H9 (cell line): Measurements from ENCODE around the gene UNC13D. TPM values are rescaled to one million over a fixed set of nuclear protein-coding genes. Genes with fewer than 3 reads are reported as not detected.

Experiments
- DNase-seq: peaks from one replicate; pipeline ENCODE4 v3.0.0-alpha.2; 2017
- H2AFZ ChIP-seq: one replicate; pipeline ENCODE4 v1.6.1; 2013; ENCODE audit warnings: mild to moderate bottlenecking, low read length, control low read depth, moderate library complexity
- H2AK5ac ChIP-seq: 2 replicates; pipeline ENCODE4 v1.6.1; 2013; ENCODE audit warnings: low read length, control low read depth, mixed read lengths; ENCODE audit not compliant: insufficient read length
- H2BK120ac ChIP-seq: one replicate; pipeline ENCODE4 v1.6.1; 2013; ENCODE audit warnings: low read depth, mild to moderate bottlenecking, low read length, control low read depth, inconsistent platforms; ENCODE audit not compliant: poor library complexity, severe bottlenecking
- H2BK12ac ChIP-seq: 2 replicates; pipeline ENCODE4 v1.6.1; 2013; ENCODE audit warnings: low read length, control low read depth, mixed read lengths, low read depth; ENCODE audit not compliant: insufficient read length
- H2BK15ac ChIP-seq: 2 replicates; pipeline ENCODE4 v1.6.1; 2013; ENCODE audit warnings: low read depth, low read length, control low read depth
- H2BK20ac ChIP-seq: one replicate; pipeline ENCODE4 v1.6.1; 2013; ENCODE audit warnings: low read depth, mild to moderate bottlenecking, low read length, control low read depth, inconsistent platforms; ENCODE audit not compliant: poor library complexity, severe bottlenecking
- H2BK5ac ChIP-seq: 2 replicates; pipeline ENCODE4 v1.6.1; 2013; ENCODE audit warnings: low read length, control low read depth, mixed read lengths; ENCODE audit not compliant: insufficient read length
- H3K14ac ChIP-seq: 2 replicates; pipeline ENCODE4 v1.6.1; 2013; ENCODE audit warnings: low read length, control low read depth; ENCODE audit not compliant: insufficient read depth
- H3K18ac ChIP-seq: 2 replicates; pipeline ENCODE4 v1.6.1; 2013; ENCODE audit warnings: low read depth, mild to moderate bottlenecking, mixed read lengths, low read length, control low read depth; ENCODE audit not compliant: insufficient read length
- H3K23ac ChIP-seq: 2 replicates; pipeline ENCODE4 v1.6.1; 2013; ENCODE audit warnings: low read length, control low read depth, mixed read lengths, low read depth; ENCODE audit not compliant: insufficient read length
- H3K23me2 ChIP-seq: 2 replicates; pipeline ENCODE4 v1.6.1; 2013; ENCODE audit warnings: low read depth, mild to moderate bottlenecking, mixed read lengths, low read length, control low read depth; ENCODE audit not compliant: insufficient read length, poor library complexity, severe bottlenecking
- H3K27ac ChIP-seq: 2 replicates; pipeline ENCODE4 v1.5.1; 2013; ENCODE audit warnings: low read length, control low read depth, mixed read lengths, low read depth; ENCODE audit not compliant: insufficient read length
- H3K27me3 ChIP-seq: 2 replicates; pipeline ENCODE4 v1.6.1; 2013; ENCODE audit warnings: low read length, control low read depth, inconsistent platforms; ENCODE audit not compliant: insufficient read depth
- H3K4ac ChIP-seq: 2 replicates; pipeline ENCODE4 v1.6.1; 2013; ENCODE audit warnings: low read depth, mild to moderate bottlenecking, control low read depth, inconsistent platforms, low read length, moderate library complexity
- H3K4me1 ChIP-seq: 2 replicates; pipeline ENCODE4 v1.6.1; 2013; ENCODE audit warnings: low read length, control low read depth, inconsistent platforms; ENCODE audit not compliant: insufficient read depth
- H3K4me2 ChIP-seq: 2 replicates; pipeline ENCODE4 v1.6.1; 2013; ENCODE audit warnings: low read length, control low read depth, mixed read lengths; ENCODE audit not compliant: insufficient read length, insufficient read depth
- H3K56ac ChIP-seq: 2 replicates; pipeline ENCODE4 v1.6.1; 2013; ENCODE audit warnings: low read depth, mild to moderate bottlenecking, mixed read lengths, low read length, control low read depth; ENCODE audit not compliant: insufficient read length
- H3K79me1 ChIP-seq: 2 replicates; pipeline ENCODE4 v1.6.1; 2013; ENCODE audit warnings: low read depth, mild to moderate bottlenecking, moderate library complexity, low read length, control low read depth, inconsistent platforms; ENCODE audit not compliant: insufficient read depth, poor library complexity, severe bottlenecking
- H3K79me2 ChIP-seq: 2 replicates; pipeline ENCODE4 v1.6.1; 2013; ENCODE audit warnings: low read length, control low read depth, inconsistent platforms; ENCODE audit not compliant: insufficient read depth
- H3K9ac ChIP-seq: 2 replicates; pipeline ENCODE4 v1.6.1; 2013; ENCODE audit warnings: low read length, control low read depth, mixed read lengths; ENCODE audit not compliant: insufficient read length; ENCODE audit errors: extremely low read depth
- H3K9me3 ChIP-seq: one replicate; pipeline ENCODE4 v1.6.1; 2013; ENCODE audit warnings: low read depth, low read length, inconsistent platforms; ENCODE audit not compliant: control insufficient read depth
- H3T11ph ChIP-seq: one replicate; pipeline ENCODE4 v1.6.1; 2013; ENCODE audit warnings: mild to moderate bottlenecking, low read length, control low read depth, inconsistent platforms
- H4K20me1 ChIP-seq: one replicate; pipeline ENCODE4 v1.6.1; 2013; ENCODE audit not compliant: control insufficient read depth, insufficient read length, insufficient read depth
- H4K5ac ChIP-seq: 2 replicates; pipeline ENCODE4 v1.6.1; 2013; ENCODE audit warnings: low read depth, mild to moderate bottlenecking, mixed read lengths, low read length, control low read depth; ENCODE audit not compliant: insufficient read length
- H4K8ac ChIP-seq: replicated peaks from 2 replicates; pipeline ENCODE4 v1.6.1; 2013; ENCODE audit warnings: low read length, control low read depth, mixed read lengths, low read depth; ENCODE audit not compliant: insufficient read length
- H4K91ac ChIP-seq: 2 replicates; pipeline ENCODE4 v1.6.1; 2013; ENCODE audit warnings: low read depth, mild to moderate bottlenecking, moderate library complexity, mixed read lengths, low read length, control low read depth; ENCODE audit not compliant: insufficient read length
- H3K27ac Mint-ChIP-seq, 3 experiments: 2 replicates in 2 of 3; 3 replicates in 1 of 3; pipeline ENCODE4 v1.8.0; 2020 to 2021; ENCODE audit warnings: mixed read lengths in 3 of 3, mild to moderate bottlenecking in 1 of 3, moderate library complexity in 1 of 3
- H3K27me3 Mint-ChIP-seq: 2 replicates; pipeline ENCODE4 v1.8.0; 2021; ENCODE audit warnings: low read depth, mild to moderate bottlenecking, moderate library complexity, mixed read lengths
- H3K36me3 Mint-ChIP-seq, 3 experiments: 2 replicates in 2 of 3; 3 replicates in 1 of 3; pipeline ENCODE4 v1.8.0; 2020 to 2021; ENCODE audit warnings: low read depth in 3 of 3, mixed read lengths in 3 of 3; ENCODE audit not compliant: insufficient read depth in 1 of 3
- H3K4me1 Mint-ChIP-seq, 2 experiments: 2 replicates each; pipeline ENCODE4 v1.8.0; 2020; ENCODE audit warnings: mixed read lengths in 2 of 2
- H3K4me3 Mint-ChIP-seq, 2 experiments: 2 replicates in 1 of 2; 3 replicates in 1 of 2; pipeline ENCODE4 v1.8.0; 2020 to 2021; ENCODE audit warnings: mild to moderate bottlenecking in 2 of 2, mixed read lengths in 2 of 2, moderate library complexity in 1 of 2
- H3K9me3 Mint-ChIP-seq, 2 experiments: 2 replicates in 1 of 2; 3 replicates in 1 of 2; pipeline ENCODE4 v1.8.0; 2020; ENCODE audit warnings: mild to moderate bottlenecking in 2 of 2, mixed read lengths in 2 of 2, moderate library complexity in 1 of 2
- CTCF ChIP-seq: fragments of 200-600 bp; sonication (generic); conservative IDR thresholded peaks from 3 replicates; pipeline ENCODE4 v1.8.0; 2021; ENCODE audit warnings: antibody characterized with exemption, mild to moderate bottlenecking
- WGBS: extraction: QIAGEN DNeasy Blood & Tissue Kit; methylation state at CpG from one replicate; pipeline ENCODE4 v1.1.7; 2013; ENCODE audit warnings: missing lambda C conversion rate, low lambda C conversion rate, mixed read lengths; ENCODE audit not compliant: insufficient read length; ENCODE audit errors: extremely low coverage; 5-methylcytosine and 5-hydroxymethylcytosine counted together
- total RNA-seq: library from RNA; stranded (reverse); gene quantifications from 2 replicates; pipeline ENCODE4 v1.2.1, GENCODE V29; 2021

UNC13D gene
- total RNA-seq, 1 experiment from 2014 or later: 6.3 TPM

DNA sequence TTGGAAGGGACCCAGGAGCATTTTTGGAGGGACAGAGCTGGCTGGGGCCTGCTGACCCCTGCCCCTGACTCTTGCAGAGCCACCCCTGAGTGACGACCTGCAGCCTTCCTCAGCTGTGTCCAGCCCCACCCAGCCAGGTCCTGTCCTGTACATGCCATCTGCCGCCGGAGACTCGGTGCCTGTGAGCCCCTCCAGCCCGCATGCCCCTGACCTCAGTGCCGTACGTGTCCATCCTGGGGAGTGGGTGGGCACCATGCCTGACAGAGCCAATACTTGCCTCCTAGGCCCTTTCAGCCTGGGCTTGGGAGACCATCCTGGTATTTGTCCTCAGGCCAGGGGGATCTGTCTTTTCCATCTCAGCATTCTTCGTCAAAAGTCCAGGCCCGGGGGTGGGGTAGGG lies 27.5 kb downstream of the UNC13D start:
- no peak for TF ChIP-seq CTCF
- Histone ChIP-seq H2BK5ac (no peak overlapping the region), H2BK15ac (no peak overlapping the region), H4K5ac (no peak overlapping the region), H3K56ac (no peak overlapping the region), H3K79me1 (no peaks in the 10 kb centered on the region), H2AK5ac (no peak overlapping the region), H4K20me1 (no peaks in the 10 kb centered on the region), H3K4me2 (no peak overlapping the region), H3T11ph (no peak overlapping the region), H3K9me3 (no peaks in the 10 kb centered on the region), H3K4ac (no peak overlapping the region), H4K8ac (no peak overlapping the region), H2BK12ac (no peak overlapping the region), H3K27me3 (no peaks in the 10 kb centered on the region), H3K14ac (no peak overlapping the region), H3K23ac (no peak overlapping the region), H3K18ac (no peak overlapping the region), H3K79me2 (no peaks in the 10 kb centered on the region), H3K23me2 (no peaks in the 10 kb centered on the region), H4K91ac (no peak overlapping the region), H3K27ac (no peak overlapping the region), H2BK20ac (no peak overlapping the region), H3K9ac (no peak overlapping the region), H2AFZ (no peak overlapping the region), H3K4me1 (no peaks in the 10 kb centered on the region), H2BK120ac (no peak overlapping the region)
- no peak for DNase-seq
- Mint-ChIP-seq H3K4me3 (no peak overlapping the region), H3K9me3 (no peaks in the 10 kb centered on the region; a peak in 1 of 5 replicates), H3K4me1 (no peaks in the 10 kb centered on the region), H3K27me3 (no peaks in the 10 kb centered on the region), H3K36me3 (peaks cover 27 to 82% (median 82%) of the 10 kb centered on the region in 3 experiments), H3K27ac (no peak overlapping the region)
- no CpG with 5 or more reads among the region's 9 CpGs for WGBS
